ENCODE data around the gene ACTR2.
"Not testable (repeated sequence)": the region's sequence is repeated elsewhere in the genome, so short reads cannot be mapped to it uniquely, and the experiment has no call there.

ACTR2 gene

GRCh38 chr2:65314801-65315441 is 87.3 kb downstream of the ACTR2 start:
- no peak for DNase-seq

GRCh38 chr2:65316072-65316471 is 88.4 kb downstream of the ACTR2 start:
- no peak for DNase-seq

GRCh38 chr2:65317351-65317750 is 89.7 kb downstream of the ACTR2 start:
- not testable (repeated sequence) for DNase-seq

- no peak for DNase-seq
These were observed 90.2 kb downstream of the ACTR2 start for GRCh38 chr2:65317841-65318240.

- no peak for DNase-seq
These were observed 91.5 kb downstream of the ACTR2 start for GRCh38 chr2:65319072-65319673.

- no peak for DNase-seq
These were observed 92.0 kb downstream of the ACTR2 start for GRCh38 chr2:65319674-65320041.

- no peak for DNase-seq
These were observed 92.6 kb downstream of the ACTR2 start for GRCh38 chr2:65320042-65320725.
